ENCODE results near the gene HOOK1. TPM values are rescaled to one million over a fixed set of nuclear protein-coding genes. Genes with fewer than 3 reads are reported as not detected.

Gene HOOK1
- polyA plus RNA-seq, 1 donor (not counting 4 experiments of a cell fraction or from before 2014, with no cell fraction given): 12.7 TPM

- TF ChIP-seq EZH2 (IDR thresholded peaks at IDR 0.05; ENCODE audit: low read length) (no peak), CTCF (optimal IDR thresholded peaks at IDR 0.05 in 1 of 3, IDR thresholded peaks at IDR 0.05 in 1 of 3, conservative IDR thresholded peaks at IDR 0.05 in 1 of 3; ENCODE audit: extremely low read depth in 1 of 3, insufficient read depth in 2 of 3, low read length in 3 of 3) (no peak)
- Histone ChIP-seq H3K79me2 (ENCODE audit: control insufficient read depth, insufficient read depth, low read length) (no peaks in the 10 kb centered on the region), H3K4me2 (ENCODE audit: control insufficient read depth, extremely low read depth, insufficient read depth, low read depth, low read length) (no peak overlapping the region), H3K36me3 (ENCODE audit: control insufficient read depth in 2 of 2, extremely low read depth in 1 of 2, insufficient read depth in 2 of 2, low read length in 2 of 2) (no peaks in the 10 kb centered on the region), H3K9me3 (ENCODE audit: control insufficient read depth, low read depth, low read length) (no peaks in the 10 kb centered on the region), H3K4me3 (ENCODE audit: control insufficient read depth in 2 of 3, extremely low read depth in 1 of 3, insufficient read depth in 2 of 3, low read depth in 1 of 3, low read length in 3 of 3) (no peak overlapping the region), H4K20me1 (ENCODE audit: control insufficient read depth, extremely low read depth, insufficient read depth, low read length) (no peaks in the 10 kb centered on the region), H3K9ac (ENCODE audit: control insufficient read depth, extremely low read depth, insufficient read depth, low read length) (no peak overlapping the region), H3K9me1 (ENCODE audit: control insufficient read depth, extremely low read depth, insufficient read depth, low read length) (no peaks in the 10 kb centered on the region), H3K27me3 (ENCODE audit: control insufficient read depth, extremely low read depth, insufficient read depth, low read length) (no peaks in the 10 kb centered on the region), H2AFZ (ENCODE audit: control insufficient read depth, low read length) (no peak overlapping the region), H3K27ac (ENCODE audit: control insufficient read depth, insufficient read depth, low read length) (no peak overlapping the region), H3K4me1 (ENCODE audit: control insufficient read depth, extremely low read depth, insufficient read depth, low read length) (no peaks in the 10 kb centered on the region)
- DNase-seq (ENCODE audit: low read depth, low spot score): no peak
- FAIRE-seq: no peak
- dilution Hi-C loops (cut with MboI; ENCODE audit: extremely low pct_ligation_motif_present, low sequenced_read_pairs): loop anchor here (5.0 kb wide), 1 partner anchor 52 kb away; no protein-coding TSS in a partner anchor
These were observed 65.3 kb downstream of the HOOK1 start for GRCh38 chr1:59879996-59880505.

GRCh38 chr1:59880735-59881134 lies 66.0 kb downstream of the HOOK1 start:
- H3K9ac ChIP-seq (ENCODE audit: control insufficient read depth, extremely low read depth, insufficient read depth, low read length): no peak overlapping the region
- dilution Hi-C loops (cut with MboI; ENCODE audit: extremely low pct_ligation_motif_present, low sequenced_read_pairs): loop anchor here (5.0 kb wide), 1 partner anchor 52 kb away; no protein-coding TSS in a partner anchor
- no peaks in the 10 kb centered on the region for H4K20me1 ChIP-seq (ENCODE audit: control insufficient read depth, extremely low read depth, insufficient read depth, low read length)
- TF ChIP-seq EZH2 (IDR thresholded peaks at IDR 0.05; ENCODE audit: low read length) (no peak), CTCF (optimal IDR thresholded peaks at IDR 0.05 in 1 of 3, IDR thresholded peaks at IDR 0.05 in 1 of 3, conservative IDR thresholded peaks at IDR 0.05 in 1 of 3; ENCODE audit: extremely low read depth in 1 of 3, insufficient read depth in 2 of 3, low read length in 3 of 3) (no peak)
- no peaks in the 10 kb centered on the region for H3K27me3 ChIP-seq (ENCODE audit: control insufficient read depth, extremely low read depth, insufficient read depth, low read length)
- no peak overlapping the region for H3K4me2 ChIP-seq (ENCODE audit: control insufficient read depth, extremely low read depth, insufficient read depth, low read depth, low read length)
- H3K4me1 ChIP-seq (ENCODE audit: control insufficient read depth, extremely low read depth, insufficient read depth, low read length): no peaks in the 10 kb centered on the region
- no peak for FAIRE-seq
- H3K79me2 ChIP-seq (ENCODE audit: control insufficient read depth, insufficient read depth, low read length): no peaks in the 10 kb centered on the region
- H3K9me3 ChIP-seq (ENCODE audit: control insufficient read depth, low read depth, low read length): no peaks in the 10 kb centered on the region
- DNase-seq (ENCODE audit: low read depth, low spot score): no peak
- H3K36me3 ChIP-seq (ENCODE audit: control insufficient read depth in 2 of 2, extremely low read depth in 1 of 2, insufficient read depth in 2 of 2, low read length in 2 of 2): no peaks in the 10 kb centered on the region
- no peak overlapping the region for H2AFZ ChIP-seq (ENCODE audit: control insufficient read depth, low read length)
- no peak overlapping the region for H3K27ac ChIP-seq (ENCODE audit: control insufficient read depth, insufficient read depth, low read length)
- H3K9me1 ChIP-seq (ENCODE audit: control insufficient read depth, extremely low read depth, insufficient read depth, low read length): no peaks in the 10 kb centered on the region
- H3K4me3 ChIP-seq (ENCODE audit: control insufficient read depth in 2 of 3, extremely low read depth in 1 of 3, insufficient read depth in 2 of 3, low read depth in 1 of 3, low read length in 3 of 3): no peak overlapping the region

Measured in keratinocyte (primary cell).